H1 (cell line): ENCODE data around the gene NME8. TPM values are rescaled to one million over a fixed set of nuclear protein-coding genes. Genes with fewer than 3 reads are reported as not detected.

ENCODE experiments used
- CTCF ChIA-PET: fragments of 300-600 bp; sonication (Branson Sonifier 250); formaldehyde crosslinking; loops from one replicate; lab custom pipeline; 2021; ENCODE audit not compliant: partially characterized antibody; lab: Charles Lee
- POLR2A ChIA-PET: fragments of 300-600 bp; sonication (Branson Sonifier 250); formaldehyde crosslinking; loops from one replicate; lab custom pipeline; 2021; ENCODE audit warnings: inconsistent platforms; ENCODE audit not compliant: partially characterized antibody; lab: Charles Lee
- DNase-seq, 2 experiments: peaks; one replicate each; pipeline versions ENCODE4 v3.0.0 to v3.0.0-alpha.2; 2010 to 2022; ENCODE audit warnings: low spot score in 2 of 2, low read depth in 1 of 2, mixed read lengths in 1 of 2
- FAIRE-seq: peaks from 2 replicates; lab custom pipeline; 2011; peaks lifted over from hg19 to GRCh38; lab: Jason Lieb, UNC
- H2AFZ ChIP-seq: 2 replicates; pipeline ENCODE4 v1.8.1; 2012; ENCODE audit warnings: low read length, inconsistent platforms
- H2AK5ac ChIP-seq: 2 replicates; pipeline ENCODE4 v1.6.1; 2013; ENCODE audit warnings: low read depth, low read length
- H2BK120ac ChIP-seq: replicated peaks from 2 replicates; pipeline ENCODE3; 2013; ENCODE audit warnings: low read depth, low read length, inconsistent platforms
- H2BK12ac ChIP-seq: 2 replicates; pipeline ENCODE4 v1.6.1; 2013; ENCODE audit warnings: low read depth, low read length
- H2BK15ac ChIP-seq: 2 replicates; pipeline ENCODE4 v1.6.1; 2013; ENCODE audit warnings: low read length
- H2BK20ac ChIP-seq: 2 replicates; pipeline ENCODE4 v1.6.1; 2013; ENCODE audit warnings: low read length
- H2BK5ac ChIP-seq: 2 replicates; pipeline ENCODE4 v1.6.1; 2013; ENCODE audit warnings: low read depth, low read length
- H3K14ac ChIP-seq: 2 replicates; pipeline ENCODE4 v1.6.1; 2013; ENCODE audit warnings: inconsistent platforms; ENCODE audit not compliant: insufficient read length
- H3K18ac ChIP-seq: 2 replicates; pipeline ENCODE4 v1.6.1; 2013; ENCODE audit warnings: low read length; ENCODE audit errors: extremely low read depth
- H3K23ac ChIP-seq: 2 replicates; pipeline ENCODE4 v1.6.1; 2013; ENCODE audit warnings: inconsistent platforms; ENCODE audit not compliant: insufficient read length
- H3K23me2 ChIP-seq: 2 replicates; pipeline ENCODE4 v1.6.1; 2013; ENCODE audit warnings: low read depth, low read length
- H3K27ac ChIP-seq: 2 replicates; pipeline ENCODE4 v1.6.1; 2011; ENCODE audit warnings: low read depth, low read length, inconsistent platforms
- H3K27me3 ChIP-seq, 4 experiments: replicated peaks in 1 of 4; 1 replicate in 1 of 4; 2 replicates in 3 of 4; pipeline versions ENCODE4 v1.6.1 to v1.8.1; 2011 to 2013; ENCODE audit warnings: low read length in 3 of 4, mild to moderate bottlenecking in 3 of 4, inconsistent platforms in 2 of 4, mixed read lengths in 2 of 4, moderate library complexity in 1 of 4; ENCODE audit not compliant: control insufficient read depth in 3 of 4, insufficient read depth in 3 of 4; ENCODE audit errors: extremely low read depth in 1 of 4
- H3K36me3 ChIP-seq, 4 experiments: 2 replicates each; pipeline versions ENCODE4 v1.6.1 to v1.8.1; 2011 to 2013; ENCODE audit warnings: mild to moderate bottlenecking in 4 of 4, low read length in 3 of 4, moderate library complexity in 2 of 4, control low read depth in 1 of 4, inconsistent platforms in 1 of 4; ENCODE audit not compliant: insufficient read depth in 4 of 4, control insufficient read depth in 2 of 4
- H3K4ac ChIP-seq: replicated peaks from 2 replicates; pipeline ENCODE3; 2013; ENCODE audit warnings: low read length, low read depth, mixed read lengths, inconsistent platforms; ENCODE audit not compliant: insufficient read length
- H3K4me1 ChIP-seq, 4 experiments: replicated peaks in 1 of 4; 1 replicate in 1 of 4; 2 replicates in 3 of 4; pipeline versions ENCODE4 v1.6.1 to v1.8.1; 2011 to 2013; ENCODE audit warnings: low read length in 3 of 4, inconsistent platforms in 2 of 4, mixed read lengths in 1 of 4; ENCODE audit not compliant: insufficient read depth in 4 of 4, control insufficient read depth in 3 of 4
- H3K4me2 ChIP-seq, 2 experiments: 2 replicates each; pipeline versions ENCODE4 v1.6.1 to v1.8.1; 2011 to 2013; ENCODE audit warnings: low read depth in 2 of 2, low read length in 2 of 2, control low read depth in 1 of 2, inconsistent platforms in 1 of 2, mild to moderate bottlenecking in 1 of 2; ENCODE audit not compliant: insufficient read depth in 1 of 2
- H3K4me3 ChIP-seq, 4 experiments: fragments of 200-600, 300-600 bp in 1 of 4; sonication (generic), shearing (Covaris generic), sonication (Bioruptor Twin) in 1 of 4; 2 replicates each; pipeline versions ENCODE4 v1.5.1 to v1.8.1; 2011 to 2016; ENCODE audit warnings: low read length in 4 of 4, low read depth in 3 of 4, control low read depth in 2 of 4, inconsistent platforms in 2 of 4, mild to moderate bottlenecking in 2 of 4, mixed read lengths in 1 of 4, moderate library complexity in 1 of 4; ENCODE audit not compliant: insufficient read depth in 2 of 4; ENCODE audit errors: extremely low read depth in 1 of 4
- H3K56ac ChIP-seq: replicated peaks from 2 replicates; pipeline ENCODE3; 2013; ENCODE audit warnings: low read depth, mild to moderate bottlenecking, mixed read lengths, low read length, inconsistent platforms; ENCODE audit not compliant: insufficient read length
- H3K79me1 ChIP-seq: 2 replicates; pipeline ENCODE4 v1.6.1; 2013; ENCODE audit warnings: low read depth, low read length, control low read depth
- H3K79me2 ChIP-seq, 2 experiments: 2 replicates each; pipeline versions ENCODE4 v1.6.1 to v1.8.1; 2012 to 2013; ENCODE audit warnings: low read length in 2 of 2, mild to moderate bottlenecking in 2 of 2, inconsistent platforms in 1 of 2; ENCODE audit not compliant: insufficient read depth in 2 of 2, control insufficient read depth in 1 of 2
- H3K9ac ChIP-seq, 4 experiments: replicated peaks in 1 of 4; 1 replicate in 1 of 4; 2 replicates in 3 of 4; pipeline versions ENCODE4 v1.6.1 to v1.8.1; 2011 to 2013; ENCODE audit warnings: low read depth in 3 of 4, low read length in 3 of 4, control low read depth in 2 of 4, mild to moderate bottlenecking in 2 of 4, moderate library complexity in 2 of 4, inconsistent platforms in 1 of 4; ENCODE audit errors: extremely low read depth in 1 of 4
- H3K9me3 ChIP-seq, 2 experiments: 2 replicates each; pipeline versions ENCODE4 v1.6.1 to v1.8.1; 2012 to 2013; ENCODE audit warnings: mild to moderate bottlenecking in 2 of 2, moderate library complexity in 2 of 2, control low read depth in 1 of 2, inconsistent platforms in 1 of 2, low read depth in 1 of 2, low read length in 1 of 2, mixed read lengths in 1 of 2; ENCODE audit not compliant: insufficient read depth in 2 of 2
- H4K20me1 ChIP-seq, 2 experiments: replicated peaks in 1 of 2; 2 replicates each; pipeline versions ENCODE3 to v1.8.1; 2011 to 2013; ENCODE audit warnings: inconsistent platforms in 2 of 2, low read length in 2 of 2, mild to moderate bottlenecking in 1 of 2; ENCODE audit not compliant: insufficient read depth in 2 of 2, control insufficient read depth in 1 of 2
- H4K5ac ChIP-seq: 2 replicates; pipeline ENCODE4 v1.6.1; 2013; ENCODE audit warnings: low read length, low read depth, mixed read lengths, inconsistent platforms; ENCODE audit not compliant: insufficient read length
- H4K8ac ChIP-seq: 2 replicates; pipeline ENCODE4 v1.8.0; 2013; ENCODE audit warnings: mild to moderate bottlenecking, moderate library complexity, low read length, inconsistent platforms; ENCODE audit not compliant: insufficient read depth; ENCODE audit errors: extremely low read depth
- H4K91ac ChIP-seq: replicated peaks from 2 replicates; pipeline ENCODE3; 2013; ENCODE audit warnings: low read length, mixed read lengths, inconsistent platforms; ENCODE audit not compliant: insufficient read length
- BCL11A ChIP-seq, 2 experiments: IDR thresholded peaks; one replicate each; pipeline ENCODE4 v1.6.1; 2011; ENCODE audit warnings: low read depth in 2 of 2, low read length in 2 of 2, mild to moderate bottlenecking in 2 of 2
- FOSL1 ChIP-seq: IDR thresholded peaks from 2 replicates; pipeline ENCODE4 v1.6.1; 2011; ENCODE audit warnings: mild to moderate bottlenecking, low read depth, low read length, moderate library complexity; ENCODE audit not compliant: insufficient read depth
- JUND ChIP-seq: IDR thresholded peaks from 2 replicates; pipeline ENCODE4 v1.6.1; 2011; ENCODE audit warnings: mild to moderate bottlenecking, improper control_type of control experiment, low read length
- RFX5 ChIP-seq: IDR thresholded peaks from 2 replicates; pipeline ENCODE4 v1.6.1; 2011; ENCODE audit warnings: low read depth, low read length, improper control_type of control experiment, borderline replicate concordance
- SIRT6 ChIP-seq: IDR thresholded peaks from one replicate; pipeline ENCODE4 v1.7.1; 2012; ENCODE audit warnings: low read length, inconsistent platforms
- SIX5 ChIP-seq: IDR thresholded peaks from 2 replicates; pipeline ENCODE4 v1.6.1; 2011; ENCODE audit warnings: mild to moderate bottlenecking, low read depth, low read length
- ZNF274 ChIP-seq: IDR thresholded peaks from 2 replicates; pipeline ENCODE4 v1.7.0; 2012; ENCODE audit warnings: low read length, borderline replicate concordance; ENCODE audit errors: extremely low read depth
- WGBS, 2 experiments: shearing (Covaris generic) in 1 of 2; methylation state at CpG; one replicate each; pipeline versions ENCODE4 v1.1.6 to v1.1.7; 2013 to 2015; ENCODE audit warnings: low lambda C conversion rate in 2 of 2, mixed read lengths in 2 of 2, inconsistent platforms in 1 of 2, low coverage in 1 of 2, missing lambda C conversion rate in 1 of 2; ENCODE audit not compliant: insufficient replicate concordance in 2 of 2, insufficient coverage in 1 of 2, insufficient read length in 1 of 2; ENCODE audit errors: extremely low coverage in 1 of 2, missing lambda C conversion rate in 1 of 2; 5-methylcytosine and 5-hydroxymethylcytosine counted together
- polyA plus RNA-seq, 7 experiments: library from polyadenylated mRNA; depleted of rRNA in 3 of 7; stranded (reverse) in 5 of 7; unstranded in 2 of 7; fragments of >200 nt in 5 of 7; fragments of 200-250 nt in 2 of 7; gene quantifications; 1 replicate in 5 of 7; 2 replicates in 1 of 7; 4 replicates in 1 of 7; pipeline versions ENCODE4 v1.2.1 to v1.2.3, GENCODE V29; 2011 to 2013; ENCODE audit warnings: missing spikeins in 2 of 7, mixed read lengths in 2 of 7
- total RNA-seq: library from RNA; stranded (reverse); fragmentation: NEBNext Ultra II Directional; extraction: Animal tissue kit (Norgen Biotek cat#: 25700); gene quantifications from 2 replicates; pipeline ENCODE4 v1.2.1, GENCODE V29; 2021

The NME8 gene
- total and polyA plus RNA-seq, 2 of the 8 experiments (the other 6 are each of a cell fraction or from before 2014, with no cell fraction given), result 0.22 to 0.44 TPM

- Histone ChIP-seq H4K91ac (no peak overlapping the region), H3K9ac (no peak overlapping the region), H2BK120ac (no peak overlapping the region), H2BK15ac (no peak overlapping the region), H2BK5ac (no peak overlapping the region), H3K27ac (no peak overlapping the region), H3K23me2 (no peaks in the 10 kb centered on the region), H3K27me3 (no peaks in the 10 kb centered on the region), H2AK5ac (no peak overlapping the region), H3K4ac (no peak overlapping the region), H2BK12ac (no peak overlapping the region), H3K79me1 (no peaks in the 10 kb centered on the region), H4K8ac (no peak overlapping the region), H3K36me3 (no peaks in the 10 kb centered on the region; a peak in 1 of 8 replicates), H3K14ac (no peak overlapping the region), H3K56ac (no peak overlapping the region), H3K4me3 (no peak overlapping the region), H3K9me3 (peaks cover 0 to 8% of the 10 kb centered on the region in 2 experiments; a peak in 1 of 4 replicates), H4K20me1 (no peaks in the 10 kb centered on the region), H3K79me2 (no peaks in the 10 kb centered on the region), H2AFZ (no peak overlapping the region), H3K4me2 (no peak overlapping the region), H3K23ac (no peak overlapping the region), H3K18ac (no peak overlapping the region), H3K4me1 (no peaks in the 10 kb centered on the region), H4K5ac (no peak overlapping the region), H2BK20ac (no peak overlapping the region)
- 94% methylated on average over 2 of the region's 2 CpGs; no CpG with 5 or more reads in 1 of the 2 experiments for WGBS, 2 experiments
- TF ChIP-seq SIRT6 (no peak), FOSL1 (no peak), SIX5 (no peak), ZNF274 (no peak), JUND (no peak), BCL11A (IDR thresholded peaks at IDR 0.05; ENCODE audit: low read depth in 2 of 2, low read length in 2 of 2) (no peak), RFX5 (no peak)
- no peak for DNase-seq
- POLR2A ChIA-PET, result no interaction called here
- FAIRE-seq, result no peak
- CTCF ChIA-PET, result interaction anchor here (1.5 to 2.0 kb wide), 2 partner anchors 10 to 90 kb away, joined by 6 read pairs; no protein-coding TSS in a partner anchor
Measured at GRCh38 chr7:37822946-37823345, 25.5 kb upstream of the NME8 start.
